RPMI8226 (cell line): ENCODE results near the gene TMEM258.

Experiments
- DNase-seq: peaks from one replicate; pipeline ENCODE4 v3.0.0-alpha.2; 2015

TMEM258 gene

GRCh38 chr11:61794579-61794978, 2.2 kb upstream of the TMEM258 start:
- DNase-seq: no peak

GRCh38 chr11:61793829-61794204, 1.4 kb upstream of the TMEM258 start:
- DNase-seq: no peak

GRCh38 chr11:61793083-61793828, 857 bp upstream of the TMEM258 start:
- DNase-seq: peak; percentile 41

GRCh38 chr11:61791737-61792309, 576 bp downstream of the TMEM258 start:
- DNase-seq: peak; percentile 85

GRCh38 chr11:61787928-61788491, 4.4 kb downstream of the TMEM258 start:
- peak; percentile 62 for DNase-seq

- DNase-seq: no peak
Observed at GRCh38 chr11:61785837-61786402, 6.5 kb downstream of the TMEM258 start.

GRCh38 chr11:61784506-61784805, 7.9 kb downstream of the TMEM258 start:
- no peak for DNase-seq

GRCh38 chr11:61783717-61784505, 8.5 kb downstream of the TMEM258 start:
- no peak for DNase-seq

- no peak for DNase-seq
Observed at GRCh38 chr11:61782841-61783240, 9.6 kb downstream of the TMEM258 start.

- DNase-seq: no peak
Observed at GRCh38 chr11:61782299-61782698, 10.1 kb downstream of the TMEM258 start.

GRCh38 chr11:61781585-61781984, 10.8 kb downstream of the TMEM258 start:
- no peak for DNase-seq

GRCh38 chr11:61780581-61781162, 11.7 kb downstream of the TMEM258 start:
- no peak for DNase-seq

GRCh38 chr11:61779666-61780525, 12.5 kb downstream of the TMEM258 start:
- DNase-seq: no peak

- no peak for DNase-seq
Observed at GRCh38 chr11:61778920-61779650, 13.3 kb downstream of the TMEM258 start.

- no peak for DNase-seq
Observed at GRCh38 chr11:61778357-61778886, 14.0 kb downstream of the TMEM258 start.

- peak; percentile 69 for DNase-seq
Observed at GRCh38 chr11:61777234-61778090, 14.9 kb downstream of the TMEM258 start.

GRCh38 chr11:61776561-61777075, 15.8 kb downstream of the TMEM258 start:
- DNase-seq: peak; percentile 88

- no peak for DNase-seq
Observed at GRCh38 chr11:61775606-61776554, 16.5 kb downstream of the TMEM258 start.

- no peak for DNase-seq
Observed at GRCh38 chr11:61775106-61775505, 17.3 kb downstream of the TMEM258 start.
